GM10248 (cell line): ENCODE results near the gene TMSB10.

Experiments used
- CTCF ChIA-PET: fragments of 300-600 bp; sonication (Branson Sonifier 250); formaldehyde crosslinking; extraction: SDS; loops from one replicate; lab custom pipeline; 2021; ENCODE audit warnings: antibody characterized with exemption; lab: Yijun Ruan, JAX
- POLR2A ChIA-PET: fragments of 350-650 bp; sonication (Branson Sonifier 250); formaldehyde crosslinking; extraction: SDS; loops from one replicate; lab custom pipeline; 2020; ENCODE audit warnings: antibody characterized with exemption; lab: Yijun Ruan, JAX
- DNase-seq: peaks from one replicate; pipeline ENCODE4 v3.0.0; 2012; ENCODE audit errors: extremely low spot score
- CTCF ChIP-seq: IDR thresholded peaks from 2 replicates; pipeline ENCODE4 v1.5.1; 2012; ENCODE audit warnings: mild to moderate bottlenecking, low read depth; ENCODE audit errors: extremely low read depth, missing control alignments, control extremely low read depth

Gene TMSB10

GRCh38 chr2:84882414-84882738 is 23.1 kb upstream of the TMSB10 start:
- ChIA-PET POLR2A (no interaction called here), CTCF (interaction anchor here (0.6 to 5.0 kb wide), 12 partner anchors 10 to 415 kb away, joined by 3 to 26 read pairs (median 4); no protein-coding TSS in a partner anchor)
- DNase-seq, result no peak
- TF ChIP-seq CTCF, result no peak

- CTCF ChIA-PET, result interaction anchor here (0.6 to 5.0 kb wide), 12 partner anchors 9 to 404 kb away, joined by 3 to 26 read pairs (median 5); no protein-coding TSS in a partner anchor
- POLR2A ChIA-PET, result no interaction called here
- no peak for TF ChIP-seq CTCF
- no peak for DNase-seq
Observed at GRCh38 chr2:84882775-84883550, 22.5 kb upstream of the TMSB10 start.

- CTCF ChIA-PET, result interaction anchor here (1.0 kb wide), 1 partner anchor 41 kb away, joined by 3 read pairs; no protein-coding TSS in a partner anchor
- no peak for DNase-seq
- no peak for TF ChIP-seq CTCF
- POLR2A ChIA-PET, result no interaction called here
Observed at GRCh38 chr2:84884449-84884848, 21.0 kb upstream of the TMSB10 start.

GRCh38 chr2:84885111-84885510 is 20.3 kb upstream of the TMSB10 start:
- CTCF ChIA-PET, result interaction anchor here (1.0 kb wide), 1 partner anchor 41 kb away, joined by 3 read pairs; no protein-coding TSS in a partner anchor
- TF ChIP-seq CTCF, result no peak
- DNase-seq, result no peak
- POLR2A ChIA-PET, result no interaction called here

- TF ChIP-seq CTCF, result no peak
- POLR2A ChIA-PET, result no interaction called here
Observed at GRCh38 chr2:84886791-84887190, 18.7 kb upstream of the TMSB10 start.

GRCh38 chr2:84888401-84889276 is 16.8 kb upstream of the TMSB10 start:
- DNase-seq, result peak; percentile 65
- TF ChIP-seq CTCF, result no peak
- CTCF ChIA-PET, result interaction anchor here (0.7 to 3.4 kb wide), 9 partner anchors 13 to 412 kb away, joined by 3 to 22 read pairs (median 3); no protein-coding TSS in a partner anchor
- POLR2A ChIA-PET, result no interaction called here

More at GRCh38 chr2:84886791-84887190, 18.7 kb upstream of the TMSB10 start:
- no peak for DNase-seq
- CTCF ChIA-PET, result interaction anchor here (1.0 to 3.4 kb wide), 5 partner anchors 10 to 411 kb away, joined by 3 to 22 read pairs (median 3); no protein-coding TSS in a partner anchor
